Activated CD4-positive, alpha-beta T cell treated with anti-CD3 and anti-CD28 coated beads, Interleukin-2, amount 10 ng/mL, durations not matched to agents 24 days and 14 days (primary cell): ENCODE results near the gene FNDC3B. TPM values are rescaled to one million over a fixed set of nuclear protein-coding genes. Genes with fewer than 3 reads are reported as not detected.

Source experiments
- DNase-seq: peaks from one replicate; pipeline ENCODE4 v3.0.0; 2022
- H3K27ac Mint-ChIP-seq: one replicate; pipeline ENCODE4 v1.8.0; 2022; ENCODE audit warnings: mild to moderate bottlenecking, mixed read lengths
- H3K27me3 Mint-ChIP-seq: one replicate; pipeline ENCODE4 v1.8.0; 2022; ENCODE audit warnings: mixed read lengths
- H3K36me3 Mint-ChIP-seq: one replicate; pipeline ENCODE4 v1.8.0; 2022; ENCODE audit warnings: low read depth, mild to moderate bottlenecking, mixed read lengths
- H3K4me1 Mint-ChIP-seq: one replicate; pipeline ENCODE4 v1.8.0; 2021; ENCODE audit warnings: mixed read lengths
- H3K4me3 Mint-ChIP-seq: one replicate; pipeline ENCODE4 v1.8.0; 2022; ENCODE audit warnings: mild to moderate bottlenecking, moderate library complexity, mixed read lengths
- H3K9me3 Mint-ChIP-seq: one replicate; pipeline ENCODE4 v1.8.0; 2021; ENCODE audit warnings: mixed read lengths
- intact Hi-C: fragments of 100-400 bp; cut with micrococcal nuclease; formaldehyde crosslinking; loops from one replicate; pipeline ENCODE4 v1.15.1; 2023
- total RNA-seq: library from RNA; stranded (reverse); gene quantifications from 2 replicates; pipeline ENCODE4 v1.2.3, GENCODE V29; 2022

The FNDC3B gene
- total RNA-seq, 1 donor from 2014 or later: 19.6 TPM

DNA sequence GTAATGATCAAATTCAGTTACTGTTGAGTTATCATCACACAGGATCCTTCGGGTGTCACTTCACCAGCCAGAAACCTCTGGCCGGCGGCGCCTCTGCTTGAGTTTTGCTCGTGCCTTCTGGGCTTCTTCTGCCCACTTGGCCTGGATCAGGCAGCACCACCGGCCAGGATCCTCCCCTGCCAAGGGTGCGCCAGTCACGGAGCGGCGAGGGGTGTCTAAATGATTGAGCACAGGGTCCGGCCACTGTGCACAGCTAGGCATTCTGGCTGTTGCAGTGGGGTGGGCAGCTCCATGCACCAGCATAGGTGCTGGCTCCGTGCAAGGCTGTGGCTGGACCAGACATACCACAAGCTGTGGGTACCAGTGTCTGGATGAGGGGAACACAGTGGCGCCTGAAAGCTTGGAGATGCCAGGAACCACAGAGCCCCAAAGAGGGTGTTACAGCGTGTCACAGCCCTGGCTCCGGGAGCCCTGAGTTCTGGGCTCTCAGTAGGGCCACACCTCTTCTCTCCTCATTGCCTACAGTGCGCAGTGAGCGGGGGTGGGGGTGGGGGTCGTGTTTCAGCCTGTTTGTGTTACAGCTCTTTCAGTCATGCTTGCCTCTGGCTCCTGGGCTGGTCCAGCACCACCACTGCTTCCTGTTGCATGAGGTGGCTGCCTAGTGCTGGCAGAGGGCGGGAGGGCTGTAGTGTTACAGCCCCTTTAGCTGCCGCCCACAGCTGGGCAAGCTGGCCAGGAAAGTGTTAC is 169.4 kb downstream of the FNDC3B start:
- peaks cover 11% of the 10 kb centered on the region for H3K4me1 Mint-ChIP-seq
- H3K4me3 Mint-ChIP-seq: no peak overlapping the region
- DNase-seq: no peak
- H3K27me3 Mint-ChIP-seq: no peaks in the 10 kb centered on the region
- intact Hi-C loops: no loop called here
- H3K36me3 Mint-ChIP-seq: peaks cover 13% of the 10 kb centered on the region
- peaks cover 12% of the 10 kb centered on the region for H3K9me3 Mint-ChIP-seq
- H3K27ac Mint-ChIP-seq: no peak overlapping the region

DNA sequence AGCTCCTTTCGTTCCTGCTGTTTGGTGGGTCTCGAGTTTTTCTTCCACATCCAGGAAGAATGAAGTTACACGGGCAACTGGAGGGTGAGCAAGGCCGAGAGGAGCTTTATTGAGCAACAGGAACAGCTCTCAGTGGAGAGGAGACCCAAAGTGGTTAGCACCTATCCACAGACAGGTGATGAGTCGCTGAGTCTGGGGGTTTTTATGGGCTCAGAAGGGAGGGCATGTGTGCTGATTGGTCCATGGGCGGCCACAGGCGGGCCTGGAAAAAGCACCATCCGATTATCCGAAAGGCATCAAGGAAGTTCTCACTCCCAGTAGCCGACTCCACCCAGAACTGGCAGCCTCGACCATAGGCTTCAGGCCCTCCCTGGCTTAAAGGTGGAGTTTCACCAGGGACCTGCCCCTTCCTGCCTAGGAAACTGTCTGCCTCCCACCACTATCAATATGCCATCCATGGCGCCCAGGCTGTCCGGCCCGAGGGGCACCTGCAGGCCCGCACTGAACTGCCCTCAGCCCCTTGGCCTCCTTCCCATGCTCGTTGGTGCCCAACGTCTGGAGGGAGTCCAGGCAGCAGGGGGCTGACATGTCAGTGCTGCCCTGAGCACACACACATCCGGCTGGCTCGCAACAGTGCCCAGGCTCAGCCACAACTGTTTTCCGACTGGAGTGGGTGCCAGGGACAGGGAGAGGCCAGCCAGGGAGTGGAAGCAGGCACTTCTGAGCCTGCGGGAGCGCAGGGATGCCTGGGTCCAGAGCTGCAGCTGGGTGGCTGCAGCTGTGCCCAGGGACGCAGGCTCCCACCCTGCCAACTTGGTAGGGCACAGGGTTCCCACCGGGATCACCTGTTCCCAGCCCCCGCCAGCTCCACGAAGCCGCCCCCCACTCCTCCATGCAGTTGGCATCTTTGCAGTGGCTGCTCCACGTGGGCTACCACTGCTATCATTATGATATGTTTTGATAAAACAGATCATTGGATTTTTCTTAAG is 170.2 kb downstream of the FNDC3B start:
- peaks cover 11% of the 10 kb centered on the region for H3K36me3 Mint-ChIP-seq
- DNase-seq: no peak
- no peak overlapping the region for H3K4me3 Mint-ChIP-seq
- peaks cover 13% of the 10 kb centered on the region for H3K4me1 Mint-ChIP-seq
- peaks cover 8% of the 10 kb centered on the region for H3K9me3 Mint-ChIP-seq
- no peak overlapping the region for H3K27ac Mint-ChIP-seq
- intact Hi-C loops: no loop called here
- no peaks in the 10 kb centered on the region for H3K27me3 Mint-ChIP-seq

DNA sequence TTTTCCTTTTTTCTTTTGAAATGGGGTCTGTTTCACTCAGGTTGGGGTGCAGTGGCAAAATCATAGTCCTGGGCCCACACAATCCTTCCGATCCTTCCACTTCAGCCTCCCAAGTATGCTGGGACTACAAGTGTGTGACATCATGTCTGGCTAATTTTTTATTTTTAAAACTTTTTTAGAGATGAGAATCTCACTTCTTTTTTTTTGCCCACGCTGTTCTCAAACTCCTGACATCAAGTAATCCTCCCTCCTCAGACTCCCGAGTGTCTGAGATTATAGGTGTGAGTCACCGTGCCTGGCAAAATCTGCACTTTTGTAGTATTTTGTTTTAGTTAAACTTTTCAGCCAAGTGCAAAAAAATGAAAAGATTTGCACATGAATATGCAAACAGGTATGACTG is 171.0 kb downstream of the FNDC3B start:
- peaks cover 16% of the 10 kb centered on the region for H3K4me1 Mint-ChIP-seq
- no peaks in the 10 kb centered on the region for H3K27me3 Mint-ChIP-seq
- intact Hi-C loops: no loop called here
- DNase-seq: no peak
- H3K36me3 Mint-ChIP-seq: peaks cover 10% of the 10 kb centered on the region
- H3K27ac Mint-ChIP-seq: no peak overlapping the region
- peaks cover 6% of the 10 kb centered on the region for H3K9me3 Mint-ChIP-seq
- no peak overlapping the region for H3K4me3 Mint-ChIP-seq

DNA sequence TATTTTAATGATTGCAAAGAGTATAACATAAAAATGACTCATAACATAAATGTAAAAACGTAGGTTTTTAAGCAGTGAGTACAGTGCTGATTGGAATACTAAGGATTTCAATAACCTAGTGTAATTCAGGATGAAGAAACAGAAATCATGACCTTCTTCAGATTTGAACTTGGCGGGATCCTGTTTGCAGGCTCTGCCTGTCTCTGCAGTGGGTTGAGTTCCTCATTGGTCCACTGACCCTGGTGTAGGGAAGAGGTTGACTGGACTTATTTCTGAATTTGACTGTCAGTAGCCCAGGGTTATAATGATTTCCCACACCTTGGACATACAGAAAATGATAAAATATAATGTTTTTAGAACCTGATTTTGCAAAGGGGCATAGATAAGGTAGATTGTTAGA is 171.7 kb downstream of the FNDC3B start:
- peaks cover 16% of the 10 kb centered on the region for H3K4me1 Mint-ChIP-seq
- intact Hi-C loops: no loop called here

DNA sequence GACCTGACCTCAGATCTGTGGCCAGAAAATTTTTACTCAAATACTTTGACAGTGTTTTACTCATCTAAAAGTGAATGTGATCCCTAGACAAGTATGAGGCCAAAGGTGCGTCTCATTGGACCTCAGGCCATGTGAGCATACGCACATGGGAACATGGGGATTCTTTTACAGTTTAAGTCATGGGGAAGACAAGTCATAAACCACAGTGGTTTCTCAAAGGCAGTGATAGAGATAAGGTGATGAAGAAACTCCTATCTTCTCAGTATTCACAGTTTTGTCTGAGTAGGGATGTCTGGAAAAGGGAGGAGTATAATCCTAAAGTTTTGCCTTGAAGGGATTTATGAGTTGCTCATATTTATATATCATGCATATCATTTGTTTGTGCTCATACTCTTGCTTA is 173.8 kb downstream of the FNDC3B start:
- no peak for DNase-seq
- Mint-ChIP-seq H3K4me1 (peaks cover 16% of the 10 kb centered on the region), H3K36me3 (peaks cover 5% of the 10 kb centered on the region), H3K9me3 (peaks cover 3% of the 10 kb centered on the region), H3K4me3 (no peak overlapping the region), H3K27me3 (no peaks in the 10 kb centered on the region), H3K27ac (no peak overlapping the region)
- intact Hi-C loops: no loop called here

More for the DNA sequence above, 171.7 kb downstream of the FNDC3B start:
- Mint-ChIP-seq H3K27ac (no peak overlapping the region), H3K27me3 (no peaks in the 10 kb centered on the region), H3K9me3 (peaks cover 3% of the 10 kb centered on the region), H3K4me3 (no peak overlapping the region), H3K36me3 (peaks cover 8% of the 10 kb centered on the region)
- no peak for DNase-seq

DNA sequence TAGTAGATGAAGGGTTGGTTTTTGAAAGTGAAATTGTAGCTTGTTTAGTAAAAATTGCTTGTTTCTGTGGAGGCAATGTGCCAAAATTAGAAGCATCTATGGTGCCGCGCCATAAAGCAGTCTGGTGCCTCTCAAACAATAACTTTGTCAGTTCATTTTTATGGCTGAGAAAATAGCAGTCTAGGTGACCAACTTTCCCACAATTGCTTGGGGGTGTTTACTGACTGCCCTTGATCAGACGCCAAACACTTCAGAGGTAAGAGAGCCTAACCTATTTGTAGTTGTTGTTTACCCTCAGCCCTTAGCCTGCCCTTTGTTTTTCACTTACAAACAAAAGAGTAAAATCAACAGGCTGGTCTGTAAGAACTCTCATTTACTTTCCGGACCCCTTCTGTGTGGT is 174.5 kb downstream of the FNDC3B start:
- peaks cover 5% of the 10 kb centered on the region for H3K36me3 Mint-ChIP-seq
- intact Hi-C loops: no loop called here
- no peak for DNase-seq
- H3K27me3 Mint-ChIP-seq: no peaks in the 10 kb centered on the region
- H3K4me3 Mint-ChIP-seq: no peak overlapping the region
- H3K4me1 Mint-ChIP-seq: peaks cover 20% of the 10 kb centered on the region
- H3K27ac Mint-ChIP-seq: no peak overlapping the region
- H3K9me3 Mint-ChIP-seq: peaks cover 3% of the 10 kb centered on the region

DNA sequence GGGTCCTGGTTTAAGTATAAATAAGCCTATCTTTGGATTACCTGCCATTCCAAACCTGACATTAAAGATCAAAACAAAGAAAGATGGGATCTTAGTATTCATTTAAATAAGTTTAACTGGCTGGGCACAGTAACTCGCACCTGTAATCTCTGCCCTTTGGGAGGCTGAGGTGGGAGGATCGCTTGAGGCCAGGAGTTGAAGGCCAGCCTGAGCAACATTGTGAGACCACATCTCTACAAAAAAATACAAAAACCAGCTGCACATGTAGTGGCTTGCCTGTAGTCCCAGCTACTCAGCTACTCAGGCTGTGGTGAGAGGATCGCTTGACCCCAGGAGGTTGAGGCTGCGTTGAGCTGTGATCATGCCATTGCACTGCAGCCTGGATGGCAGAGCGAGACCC is 176.9 kb downstream of the FNDC3B start:
- H3K36me3 Mint-ChIP-seq: peaks cover 5% of the 10 kb centered on the region
- peaks cover 20% of the 10 kb centered on the region for H3K4me1 Mint-ChIP-seq
- H3K9me3 Mint-ChIP-seq: peaks cover 3% of the 10 kb centered on the region
- DNase-seq: no peak
- H3K27ac Mint-ChIP-seq: no peak overlapping the region
- H3K4me3 Mint-ChIP-seq: no peak overlapping the region
- no peaks in the 10 kb centered on the region for H3K27me3 Mint-ChIP-seq
- intact Hi-C loops: no loop called here

DNA sequence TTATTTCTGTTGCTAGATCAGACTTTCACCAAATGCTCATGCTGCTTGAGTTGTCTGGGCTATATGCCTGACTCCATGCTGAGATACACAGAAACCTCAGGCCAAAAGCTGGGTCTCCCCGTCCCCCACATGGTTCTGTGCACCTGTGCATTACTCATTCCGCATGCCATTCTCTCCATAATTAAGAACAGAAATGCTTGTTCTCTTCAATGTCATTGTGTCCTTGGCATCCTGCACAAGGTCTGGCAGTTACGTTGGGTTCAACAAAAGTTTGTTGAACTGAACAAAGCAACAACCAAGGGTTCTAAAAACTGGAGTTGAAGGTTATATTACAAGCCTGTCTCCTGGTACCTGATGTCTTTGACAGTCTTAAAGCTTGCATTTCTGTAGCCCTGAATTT is 177.5 kb downstream of the FNDC3B start:
- no peaks in the 10 kb centered on the region for H3K27me3 Mint-ChIP-seq

DNA sequence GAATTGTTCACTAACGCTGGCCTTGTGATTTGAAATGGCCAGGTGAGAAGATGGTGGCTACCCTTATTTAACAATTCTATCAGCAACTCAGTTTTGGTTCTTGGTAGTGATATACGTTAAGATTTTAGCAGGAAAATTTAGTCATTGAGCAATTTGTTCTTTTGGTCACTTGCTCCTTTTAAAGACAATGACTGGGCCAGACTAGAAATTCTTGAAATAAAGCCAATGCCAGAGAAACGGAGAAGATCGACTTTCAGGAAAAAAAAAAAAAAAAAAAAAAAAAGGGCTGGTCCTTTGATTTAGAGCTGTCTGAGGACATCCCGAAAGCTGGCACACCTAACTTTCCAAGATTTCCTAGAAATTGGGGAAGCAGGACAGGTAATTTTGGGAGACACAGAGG is 178.5 kb downstream of the FNDC3B start:
- Mint-ChIP-seq H3K9me3 (peaks cover 3% of the 10 kb centered on the region), H3K27ac (no peak overlapping the region), H3K4me1 (peaks cover 19% of the 10 kb centered on the region), H3K27me3 (no peaks in the 10 kb centered on the region), H3K4me3 (no peak overlapping the region), H3K36me3 (peaks cover 5% of the 10 kb centered on the region)
- no peak for DNase-seq
- intact Hi-C loops: no loop called here

More for the DNA sequence above, 177.5 kb downstream of the FNDC3B start:
- no peak overlapping the region for H3K4me3 Mint-ChIP-seq
- DNase-seq: no peak
- peaks cover 5% of the 10 kb centered on the region for H3K36me3 Mint-ChIP-seq
- H3K4me1 Mint-ChIP-seq: peaks cover 20% of the 10 kb centered on the region
- H3K27ac Mint-ChIP-seq: no peak overlapping the region
- intact Hi-C loops: no loop called here
- H3K9me3 Mint-ChIP-seq: peaks cover 3% of the 10 kb centered on the region

DNA sequence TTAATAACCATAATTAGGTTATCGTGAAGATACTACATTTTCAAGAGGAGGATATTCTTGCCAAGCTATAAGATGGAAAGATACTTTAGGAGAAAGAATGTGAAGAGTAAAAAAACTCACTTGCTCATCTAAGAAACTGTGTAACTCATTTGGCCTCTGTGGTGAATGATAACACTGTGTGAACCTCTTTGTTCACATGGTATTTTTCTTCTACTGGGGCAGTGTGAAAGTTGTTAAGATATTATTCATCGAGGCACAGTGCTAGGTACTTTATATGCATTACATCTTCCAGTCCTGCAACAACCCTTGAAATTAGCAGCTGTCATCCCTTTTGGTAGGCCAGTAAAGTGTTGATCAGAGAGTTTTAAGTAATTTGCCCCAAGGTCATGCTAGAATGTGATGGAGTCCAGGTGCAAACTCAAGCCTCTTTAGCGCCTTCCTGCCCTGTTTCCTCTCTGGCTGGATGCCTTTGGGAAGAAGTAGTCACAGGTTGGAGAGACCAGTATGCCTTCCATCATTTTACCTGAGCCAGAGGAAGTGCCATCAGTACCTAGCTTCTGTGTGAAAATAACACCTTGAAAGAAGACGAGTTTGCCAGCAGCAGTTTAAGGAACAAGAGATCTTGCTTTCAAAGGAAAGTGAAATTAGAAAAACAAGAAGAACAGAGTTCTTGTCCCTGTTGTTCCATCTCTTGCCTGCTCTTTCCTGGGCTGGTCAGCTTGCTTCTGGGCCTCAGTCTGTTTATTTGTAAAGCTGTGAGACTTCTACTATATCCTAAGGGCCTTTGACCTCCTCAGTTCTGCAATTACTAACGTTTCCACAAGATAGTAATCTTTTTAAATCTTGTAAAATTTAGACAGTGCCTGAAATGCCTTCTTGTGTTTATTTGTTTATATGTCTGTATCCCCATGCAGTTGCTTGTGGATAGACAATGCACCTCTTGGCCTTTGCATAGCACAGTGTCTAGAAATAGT is 179.3 kb downstream of the FNDC3B start:
- H3K36me3 Mint-ChIP-seq: peaks cover 3% of the 10 kb centered on the region
- no peak overlapping the region for H3K27ac Mint-ChIP-seq
- DNase-seq: no peak
- H3K4me3 Mint-ChIP-seq: no peak overlapping the region
- peaks cover 11% of the 10 kb centered on the region for H3K4me1 Mint-ChIP-seq
- peaks cover 3% of the 10 kb centered on the region for H3K9me3 Mint-ChIP-seq
- H3K27me3 Mint-ChIP-seq: no peaks in the 10 kb centered on the region
- intact Hi-C loops: no loop called here

DNA sequence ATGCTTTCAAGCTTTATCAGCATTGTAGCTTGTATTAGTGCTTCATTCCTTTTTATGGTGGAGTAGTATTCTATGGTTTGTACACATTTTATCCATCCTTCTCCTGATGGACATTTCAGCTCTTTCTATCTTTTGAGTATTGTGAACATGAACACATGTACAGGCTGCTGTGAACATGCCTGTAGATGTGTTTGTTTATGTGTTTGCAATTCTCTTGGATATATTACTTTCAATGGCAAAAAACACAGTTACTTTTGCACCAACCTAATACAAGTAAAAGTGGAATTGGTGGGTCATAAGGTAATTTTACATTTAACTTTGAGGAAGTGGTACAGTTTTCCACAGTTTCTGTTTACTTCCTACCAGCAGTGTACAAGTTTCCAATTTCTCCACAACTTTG is 180.4 kb downstream of the FNDC3B start:
- H3K4me1 Mint-ChIP-seq: peaks cover 9% of the 10 kb centered on the region
- H3K27ac Mint-ChIP-seq: no peak overlapping the region
- H3K27me3 Mint-ChIP-seq: no peaks in the 10 kb centered on the region
- no peak overlapping the region for H3K4me3 Mint-ChIP-seq
- intact Hi-C loops: no loop called here
- peaks cover 3% of the 10 kb centered on the region for H3K36me3 Mint-ChIP-seq
- no peak for DNase-seq
- peaks cover 3% of the 10 kb centered on the region for H3K9me3 Mint-ChIP-seq

DNA sequence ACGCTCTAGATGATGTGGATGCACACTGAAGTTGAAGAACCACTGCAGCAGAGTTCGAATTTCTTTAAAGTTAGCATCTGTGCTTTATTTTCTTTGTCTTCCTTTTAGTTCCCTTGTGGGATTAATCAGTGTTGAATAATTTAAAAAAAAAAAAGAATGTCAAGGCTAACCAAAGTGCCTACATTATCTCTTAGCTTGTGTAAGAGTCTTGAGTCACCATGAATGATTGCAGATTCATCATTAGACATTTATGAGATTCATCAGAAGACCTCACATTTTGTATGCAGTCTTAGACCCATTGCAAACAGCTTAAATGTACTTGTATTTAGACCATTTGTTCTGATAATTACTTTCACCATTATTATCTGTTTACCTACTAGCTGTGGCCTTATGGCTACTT is 182.2 kb downstream of the FNDC3B start:
- peaks cover 5% of the 10 kb centered on the region for H3K4me1 Mint-ChIP-seq
- H3K4me3 Mint-ChIP-seq: no peak overlapping the region
- H3K27me3 Mint-ChIP-seq: no peaks in the 10 kb centered on the region
- H3K9me3 Mint-ChIP-seq: no peaks in the 10 kb centered on the region
- intact Hi-C loops: no loop called here
- H3K27ac Mint-ChIP-seq: no peak overlapping the region
- H3K36me3 Mint-ChIP-seq: no peaks in the 10 kb centered on the region
- no peak for DNase-seq

DNA sequence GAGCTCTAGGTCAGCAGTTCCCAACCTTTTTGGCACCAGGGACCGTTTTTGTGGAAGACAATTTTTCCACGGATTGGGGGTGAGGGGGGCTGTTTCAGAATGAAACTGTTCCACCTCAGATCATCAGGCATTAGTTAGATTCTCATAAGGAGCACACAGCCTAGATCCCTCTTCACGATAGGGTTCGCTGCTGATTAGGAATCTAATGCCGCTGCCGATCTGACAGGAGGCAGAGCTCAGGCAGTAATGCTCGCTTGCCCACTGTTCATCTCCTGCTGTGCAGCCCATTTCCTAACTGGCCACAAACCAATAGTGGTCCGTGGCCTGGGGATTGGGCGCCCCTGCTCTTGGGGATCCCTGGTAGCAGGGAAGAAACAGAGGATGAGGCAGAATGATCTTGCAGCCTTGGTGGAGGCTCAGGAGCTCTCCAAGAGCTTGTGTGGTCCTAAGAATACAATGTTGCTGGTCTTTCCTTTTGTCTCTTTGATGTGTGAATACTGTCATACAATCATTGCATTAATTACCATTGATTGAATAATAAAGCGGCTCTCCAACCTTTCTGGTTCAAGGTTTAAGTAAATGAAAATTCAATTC is 183.2 kb downstream of the FNDC3B start:
- H3K4me1 Mint-ChIP-seq: peaks cover 5% of the 10 kb centered on the region
- no peaks in the 10 kb centered on the region for H3K27me3 Mint-ChIP-seq
- no peaks in the 10 kb centered on the region for H3K9me3 Mint-ChIP-seq
- no peak overlapping the region for H3K4me3 Mint-ChIP-seq
- intact Hi-C loops: no loop called here
- H3K36me3 Mint-ChIP-seq: no peaks in the 10 kb centered on the region
- H3K27ac Mint-ChIP-seq: no peak overlapping the region
- DNase-seq: no peak
